G401 (cell line): ENCODE results near the gene CRYGS. TPM values are rescaled to one million over a fixed set of nuclear protein-coding genes. Genes with fewer than 3 reads are reported as not detected.
"Not testable (repeated sequence)": the region's sequence is repeated elsewhere in the genome, so short reads cannot be mapped to it uniquely, and the experiment has no call there.

Experiments used
- DNase-seq: peaks from one replicate; pipeline ENCODE4 v3.0.0-alpha.2; 2015; ENCODE audit warnings: low spot score
- in situ Hi-C: cut with HindIII; loops from 2 replicates; pipeline ENCODE4 v1.10.0; 2016; ENCODE audit warnings: low sequenced_read_pairs, mixed read lengths
- total RNA-seq: library from RNA; depleted of rRNA; stranded (reverse); fragments of >200 nt; shearing (Covaris generic); gene quantifications from 2 replicates; pipeline ENCODE4 v1.2.3, GENCODE V29; 2014; rRNA removed

CRYGS gene
- 0.37 and 2.0 TPM in 2 replicates for total RNA-seq

GRCh38 chr3:186544281-186544680 is at the start of gene CRYGS:
CRYGS (minus strand) TSS chr3:186544380; CDS start chr3:186544326, 54 bp downstream.
- in situ Hi-C loops: no loop called here
- DNase-seq: no peak

GRCh38 chr3:186593862-186594261 is 49.7 kb upstream of the CRYGS start:
- DNase-seq: no peak
- in situ Hi-C loops: no loop called here

GRCh38 chr3:186592682-186593081 is 48.5 kb upstream of the CRYGS start:
- DNase-seq: no peak
- in situ Hi-C loops: no loop called here

GRCh38 chr3:186590580-186591295 is 46.6 kb upstream of the CRYGS start:
- no peak for DNase-seq
- in situ Hi-C loops: no loop called here

GRCh38 chr3:186589856-186590579 is 45.8 kb upstream of the CRYGS start:
- in situ Hi-C loops: no loop called here
- DNase-seq: no peak

DNA sequence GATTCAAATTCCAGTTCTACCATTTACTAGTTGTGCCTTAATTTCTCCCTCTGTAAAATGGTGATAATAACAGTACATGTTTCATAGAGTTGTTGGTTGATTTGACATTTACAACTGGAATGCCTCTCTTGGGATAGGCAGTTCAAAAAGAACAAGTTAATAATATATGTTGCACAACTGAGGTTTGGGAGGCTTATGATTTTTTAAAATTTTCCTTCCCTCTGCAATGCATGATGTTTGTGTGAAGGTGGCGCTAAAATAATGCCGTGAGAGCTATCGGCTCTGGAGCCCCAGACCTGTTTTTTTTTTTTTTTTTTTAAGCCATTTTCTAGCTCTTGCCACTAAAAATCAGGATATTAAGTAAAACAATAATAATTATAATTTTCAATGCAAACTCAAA is 44.9 kb upstream of the CRYGS start:
- in situ Hi-C loops: no loop called here
- no peak for DNase-seq

DNA sequence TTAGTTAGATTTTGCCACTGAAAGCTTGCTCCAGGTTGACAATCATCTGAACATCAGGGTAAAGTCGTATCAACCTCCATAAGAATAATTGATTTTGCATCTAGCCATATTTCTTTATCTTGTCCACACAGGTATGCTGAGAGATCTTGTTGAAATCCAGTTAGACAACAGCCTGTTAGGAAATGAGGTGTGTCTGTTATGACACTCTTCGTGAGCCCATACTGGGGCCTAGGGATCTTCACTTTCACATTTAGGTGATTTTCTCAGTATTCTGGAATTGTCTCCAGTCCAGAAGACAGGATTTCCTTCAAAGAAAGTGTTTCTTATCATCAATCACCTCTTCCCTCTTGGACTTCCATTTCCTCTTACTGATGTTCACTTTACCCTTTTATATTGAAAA is 44.5 kb upstream of the CRYGS start:
- no peak for DNase-seq
- in situ Hi-C loops: no loop called here

DNA sequence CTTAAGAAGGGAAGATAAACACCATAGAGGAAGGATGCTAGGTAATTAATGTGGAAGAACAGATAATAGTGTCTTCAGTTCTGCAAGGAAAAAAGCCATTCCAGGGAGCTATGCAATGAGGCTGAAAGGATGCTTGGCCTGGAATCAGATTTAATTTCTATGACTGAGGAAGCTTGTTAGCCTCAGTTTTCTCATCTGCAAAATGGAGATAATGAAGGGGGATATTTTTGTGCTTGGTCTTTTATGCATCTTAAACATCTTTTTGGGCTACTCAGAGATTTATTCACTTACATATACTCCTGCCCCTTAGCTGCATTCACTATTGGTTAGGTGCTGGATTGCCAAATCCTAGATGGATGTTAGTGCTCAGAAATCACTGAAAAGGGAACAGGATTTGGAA is 43.0 kb upstream of the CRYGS start:
- in situ Hi-C loops: no loop called here
- no peak for DNase-seq

GRCh38 chr3:186586245-186586644 is 42.1 kb upstream of the CRYGS start:
- in situ Hi-C loops, DNase-seq: not testable (repeated sequence)

DNA sequence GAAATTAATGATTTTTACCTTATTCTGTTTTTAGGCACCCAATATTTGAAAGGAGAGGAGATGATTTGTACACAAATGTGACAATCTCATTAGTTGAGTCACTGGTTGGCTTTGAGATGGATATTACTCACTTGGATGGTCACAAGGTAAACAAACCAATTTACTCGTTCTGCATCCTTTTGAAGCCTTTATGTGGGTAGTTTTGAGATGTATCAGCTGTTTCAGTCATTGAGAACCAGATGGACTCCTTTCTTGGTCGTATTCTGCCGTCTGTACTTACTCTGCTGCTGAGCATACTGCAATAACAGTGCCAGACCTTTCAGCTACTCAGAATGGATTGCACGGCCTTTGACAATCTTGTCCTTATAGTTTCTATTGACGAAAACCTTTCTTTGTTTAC is 39.7 kb upstream of the CRYGS start:
- in situ Hi-C loops: no loop called here
- no peak for DNase-seq

DNA sequence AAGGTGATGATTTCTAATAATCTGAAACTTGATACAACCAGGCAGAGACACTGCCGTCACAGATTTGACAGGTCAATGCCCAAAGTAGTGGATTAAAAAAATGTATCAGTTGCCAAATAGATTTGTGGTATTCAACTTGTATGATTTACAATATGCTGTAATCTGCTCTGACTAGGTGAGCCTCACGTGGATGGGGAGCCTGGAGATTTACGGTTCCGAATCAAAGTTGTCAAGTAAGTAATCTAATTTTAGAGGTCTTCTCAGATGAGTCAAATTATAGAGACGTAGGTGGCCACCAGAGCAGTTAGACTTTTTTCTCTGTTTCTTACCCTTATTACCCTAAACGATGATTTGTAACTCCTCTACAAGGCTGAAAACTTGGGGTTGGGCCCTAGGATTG is 38.4 kb upstream of the CRYGS start:
- no peak for DNase-seq
- in situ Hi-C loops: no loop called here

- in situ Hi-C loops: no loop called here
- DNase-seq: no peak
Observed at GRCh38 chr3:186580785-186581184, 36.6 kb upstream of the CRYGS start.

DNA sequence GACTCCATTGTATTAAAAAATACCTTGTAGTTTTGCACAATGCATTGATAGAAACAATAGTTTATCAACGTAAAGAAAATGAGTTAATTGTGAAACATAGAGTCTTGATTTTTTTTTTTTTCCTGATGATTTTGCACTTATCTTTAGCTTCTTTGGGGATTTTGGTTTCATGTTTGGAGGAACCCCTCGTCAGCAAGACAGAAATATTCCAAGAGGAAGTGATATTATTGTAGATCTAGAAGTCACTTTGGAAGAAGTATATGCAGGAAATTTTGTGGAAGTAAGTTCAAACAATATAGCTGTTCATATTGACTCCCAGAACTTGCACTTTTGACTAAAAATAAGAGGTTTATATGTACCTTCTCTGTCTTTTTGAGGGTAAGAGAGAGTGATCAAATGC is 33.3 kb upstream of the CRYGS start:
- in situ Hi-C loops: no loop called here

GRCh38 chr3:186571644-186572013 is 27.4 kb upstream of the CRYGS start:
- DNase-seq: no peak
- in situ Hi-C loops: no loop called here

More for the DNA sequence above, 33.3 kb upstream of the CRYGS start:
- no peak for DNase-seq

- peak; percentile 5 for DNase-seq
- in situ Hi-C loops: no loop called here
Observed at GRCh38 chr3:186570941-186571643, 26.9 kb upstream of the CRYGS start.

- in situ Hi-C loops: no loop called here
- peak; percentile 100 for DNase-seq
Observed at GRCh38 chr3:186570096-186570940, 26.1 kb upstream of the CRYGS start, which contains the start of gene DNAJB11. DNAJB11 (plus strand) TSS chr3:186570720; CDS start chr3:186570898, 178 bp downstream.

- DNase-seq: no peak
- in situ Hi-C loops: no loop called here
Observed at GRCh38 chr3:186569779-186570095, 25.6 kb upstream of the CRYGS start.

DNA sequence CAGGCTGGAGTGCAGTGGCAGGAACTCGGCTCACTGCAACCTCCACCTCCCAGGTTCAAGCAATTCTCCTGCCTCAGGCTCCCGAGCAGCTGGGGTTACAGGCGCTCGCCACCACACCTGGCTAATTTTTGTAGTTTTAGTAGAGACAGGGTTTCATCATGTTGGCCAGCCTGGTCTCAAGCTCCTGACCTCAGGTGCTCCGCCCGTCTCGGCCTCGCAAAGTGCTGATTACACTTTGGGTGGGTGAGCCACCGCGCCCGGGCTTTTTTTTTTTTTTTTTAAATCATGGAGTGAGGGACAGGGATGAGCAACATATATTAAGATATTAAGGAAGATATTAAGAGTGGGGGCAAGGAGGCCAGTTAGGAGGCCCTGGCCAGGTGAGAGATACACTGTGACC is 25.2 kb upstream of the CRYGS start:
- DNase-seq, in situ Hi-C loops: not testable (repeated sequence)
